ENCODE results near the gene CD247. TPM values are rescaled to one million over a fixed set of nuclear protein-coding genes. Genes with fewer than 3 reads are reported as not detected.

CD247 gene
- total and polyA plus RNA-seq, 2 of the 13 experiments (the other 11 are each of a cell fraction or from before 2014, with no cell fraction given) = 0.20 TPM; not detected in 1

GRCh38 chr1:167496797-167497619 lies 21.3 kb downstream of the CD247 start:
- Histone ChIP-seq H3K79me2 (ENCODE audit: insufficient read depth, low read length) (no peaks in the 10 kb centered on the region), H3K4me3 (replicated peaks in 1 of 3; ENCODE audit: insufficient read depth in 1 of 3, low read depth in 2 of 3, low read length in 3 of 3) (no peak overlapping the region), H3K4me1 (ENCODE audit: insufficient read depth, low read length) (no peaks in the 10 kb centered on the region; the same call in 1 of the 2 replicates), H3K27me3 (ENCODE audit: control insufficient read depth in 1 of 2, insufficient read depth in 2 of 2, low read length in 2 of 2) (peaks cover 7 to 40% of the 10 kb centered on the region in 2 experiments; a peak in 3 of 5 replicates), H4K20me1 (ENCODE audit: insufficient read depth, low read length) (no peaks in the 10 kb centered on the region), H3K9ac (ENCODE audit: insufficient read depth, low read depth, low read length) (no peak overlapping the region), H3K27ac (ENCODE audit: extremely low read length, insufficient read depth, low read length) (no peak overlapping the region), H3K36me3 (replicated peaks in 1 of 2; ENCODE audit: control insufficient read depth in 1 of 2, insufficient read depth in 2 of 2, low read length in 2 of 2) (no peaks in the 10 kb centered on the region), H2AFZ (ENCODE audit: low read length) (no peak overlapping the region), H3K4me2 (ENCODE audit: low read depth, low read length) (no peak overlapping the region), H3K9me3 (ENCODE audit: low read length) (no peaks in the 10 kb centered on the region)
- TF ChIP-seq ZNF766 (CRISPR knock-in tag; IDR thresholded peaks at IDR 0.05; ENCODE audit: borderline replicate concordance) = no peak
- 0 out of 2 replicates have a peak, but pooled peaks have one; percentile 51 for TF ChIP-seq CBX2 (IDR thresholded peaks at IDR 0.05; ENCODE audit: low read depth, low read length)
- TF ChIP-seq CBX2 (CRISPR knock-in tag; IDR thresholded peaks at IDR 0.05; ENCODE audit: low read depth) = no peak
- TF ChIP-seq, protein P1, sequence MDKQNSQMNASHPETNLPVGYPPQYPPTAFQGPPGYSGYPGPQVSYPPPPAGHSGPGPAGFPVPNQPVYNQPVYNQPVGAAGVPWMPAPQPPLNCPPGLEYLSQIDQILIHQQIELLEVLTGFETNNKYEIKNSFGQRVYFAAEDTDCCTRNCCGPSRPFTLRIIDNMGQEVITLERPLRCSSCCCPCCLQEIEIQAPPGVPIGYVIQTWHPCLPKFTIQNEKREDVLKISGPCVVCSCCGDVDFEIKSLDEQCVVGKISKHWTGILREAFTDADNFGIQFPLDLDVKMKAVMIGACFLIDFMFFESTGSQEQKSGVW (CRISPR knock-in tag; IDR thresholded peaks at IDR 0.05; ENCODE audit: borderline replicate concordance) = no peak
- no peak for TF ChIP-seq HINFP (CRISPR knock-in tag; IDR thresholded peaks at IDR 0.05; ENCODE audit: low read depth)
- ATAC-seq (no peak), DNase-seq (ENCODE audit: low spot score) (no peak), FAIRE-seq (no peak)
- BruUV-seq (replicated peaks) = no TSS peak
- ChIA-PET POLR2A (no interaction called here), CTCF (ENCODE audit: low intra/inter-chr PET ratio, low total read pairs) (no interaction called here)
- in situ Hi-C loops (cut with HindIII; ENCODE audit: extremely low pct_ligation_motif_present, low pct_unique_long_range_greater_than_20kb) (no loop called here), intact Hi-C loops (cut with micrococcal nuclease; ENCODE audit: unreplicated experiment) (no loop called here)
- WGBS (ENCODE audit: low lambda C conversion rate) = 19% methylated on average over 11 of the region's 11 CpGs
